HG03457 (cell line): ENCODE results near the gene ACOT11.
"Not testable (repeated sequence)": the region's sequence is repeated elsewhere in the genome, so short reads cannot be mapped to it uniquely, and the experiment has no call there.

Source experiments
- ATAC-seq: cut with Tn5 transposase; IDR thresholded peaks from one replicate; pipeline ENCODE4 v1.9.1; 2021; ENCODE audit warnings: moderate number of reproducible peaks; ENCODE audit not compliant: unreplicated experiment

ACOT11 gene

DNA sequence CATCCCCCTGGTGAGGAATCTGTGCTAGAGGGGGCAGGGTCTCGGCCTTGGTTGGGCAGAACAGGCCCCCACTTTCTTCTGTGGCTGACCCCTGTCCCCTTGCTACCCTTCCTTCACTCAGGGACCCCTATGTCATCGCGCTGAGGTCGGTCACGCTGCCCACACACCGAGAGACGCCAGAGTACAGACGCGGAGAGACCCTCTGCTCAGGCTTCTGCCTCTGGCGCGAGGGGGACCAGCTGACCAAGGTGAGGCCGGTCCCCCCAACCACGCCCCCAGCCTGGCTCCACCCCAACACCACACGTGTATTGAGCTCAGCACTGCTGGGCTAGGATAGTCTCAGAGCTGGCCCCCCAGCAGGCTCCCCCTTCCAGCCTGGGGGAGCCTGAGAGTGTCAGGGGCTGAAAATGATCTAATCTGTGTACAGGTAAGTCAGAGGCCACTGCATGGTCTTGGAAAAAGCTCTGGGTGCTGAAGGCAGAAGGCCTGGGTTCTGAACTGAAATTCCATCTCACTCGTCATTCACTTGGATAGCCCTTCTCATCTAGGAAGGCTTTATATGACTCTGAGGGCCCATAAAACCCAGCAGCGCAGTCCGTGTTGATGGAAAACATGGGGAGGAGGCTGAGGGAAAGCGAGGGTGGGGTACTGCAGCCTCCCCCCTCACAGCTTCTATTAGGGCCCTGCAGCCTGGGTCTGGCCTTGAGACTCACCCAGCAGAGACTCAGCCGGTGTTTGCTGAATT lies 60.0 kb downstream of the ACOT11 start:
- ATAC-seq = no peak

- no peak for ATAC-seq
Measured at GRCh38 chr1:54608566-54609230, 60.7 kb downstream of the ACOT11 start.

DNA sequence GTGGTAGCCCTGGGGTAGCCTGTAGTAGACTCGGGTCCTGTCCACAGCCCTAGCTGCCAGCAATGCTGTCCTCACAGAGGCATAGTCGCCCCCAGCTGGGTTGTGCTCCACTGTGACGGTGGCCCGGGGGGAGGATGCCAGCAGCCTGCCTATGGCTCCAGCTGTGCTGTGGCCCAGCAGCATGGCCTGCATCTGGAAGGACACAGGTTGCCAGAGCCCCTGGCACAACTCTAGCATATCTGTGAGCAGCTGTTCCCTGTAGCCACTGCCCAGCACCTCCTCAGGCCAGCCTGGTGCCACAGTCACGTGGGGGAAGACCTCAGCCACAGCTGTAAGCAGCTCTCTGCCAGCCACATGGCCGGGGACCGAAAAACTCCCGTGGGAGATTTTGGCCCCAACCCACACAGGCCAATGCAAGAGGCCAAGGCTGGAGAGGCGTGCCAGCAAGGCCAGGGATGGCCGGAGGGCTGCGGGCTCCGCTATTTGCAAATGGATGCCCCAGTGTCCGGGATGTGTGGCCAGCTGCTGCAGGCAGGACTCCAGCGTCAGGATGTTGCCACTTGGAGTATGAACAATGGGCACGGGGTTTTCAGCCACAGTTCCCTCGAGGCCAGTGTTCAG lies 61.4 kb downstream of the ACOT11 start:
- no peak for ATAC-seq

GRCh38 chr1:54610048-54610447 lies 62.0 kb downstream of the ACOT11 start:
- ATAC-seq = no peak

DNA sequence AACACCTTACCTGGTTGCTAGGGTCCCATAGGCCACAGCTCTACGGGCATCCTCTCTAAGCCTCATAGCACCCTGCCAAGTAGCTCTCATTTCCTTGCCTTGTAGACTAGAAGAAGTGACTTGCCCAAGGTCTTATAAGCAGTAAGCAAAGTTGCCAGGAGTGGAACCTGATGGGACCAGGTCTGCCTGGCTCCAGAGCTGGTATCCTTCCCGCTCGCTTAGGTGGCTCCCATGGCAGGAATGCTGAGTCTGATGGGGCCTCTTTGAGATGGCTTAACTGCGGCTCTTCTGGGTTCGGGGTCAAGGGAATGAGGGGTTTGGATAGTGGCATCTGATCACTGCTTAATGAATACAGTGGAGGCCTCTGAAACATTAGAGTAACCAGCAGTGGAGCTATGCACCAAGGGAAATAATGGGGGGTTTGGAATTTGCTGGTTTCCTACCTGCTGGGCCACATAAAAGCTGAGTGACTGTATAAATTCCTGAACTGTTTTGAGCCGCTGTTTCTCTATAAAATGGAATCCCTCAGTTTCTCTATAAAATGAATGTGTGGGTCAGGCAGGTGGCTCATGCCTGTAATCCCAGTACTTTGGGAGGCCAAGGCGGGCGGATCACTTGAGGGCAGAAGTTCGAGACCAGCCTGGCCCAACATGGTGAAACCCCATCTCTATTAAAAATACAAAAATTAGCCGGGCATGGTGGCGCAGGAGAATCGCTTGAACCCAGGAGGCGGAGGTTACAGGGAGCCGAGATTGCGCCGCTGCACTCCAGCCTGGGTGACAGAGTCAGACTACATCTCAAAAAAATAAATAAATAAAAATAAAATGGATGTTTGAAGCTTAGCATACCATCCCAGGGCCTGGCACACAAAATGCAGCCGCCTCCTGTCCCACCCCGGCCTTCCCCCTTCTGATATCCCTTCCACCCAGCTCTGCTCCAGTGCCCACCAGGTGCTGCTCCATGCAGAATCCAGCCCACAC lies 62.9 kb downstream of the ACOT11 start:
- ATAC-seq = no peak

GRCh38 chr1:54611621-54612020 lies 63.6 kb downstream of the ACOT11 start:
- ATAC-seq = no peak

- no peak for ATAC-seq
Measured at GRCh38 chr1:54614024-54614423, 66.0 kb downstream of the ACOT11 start.

DNA sequence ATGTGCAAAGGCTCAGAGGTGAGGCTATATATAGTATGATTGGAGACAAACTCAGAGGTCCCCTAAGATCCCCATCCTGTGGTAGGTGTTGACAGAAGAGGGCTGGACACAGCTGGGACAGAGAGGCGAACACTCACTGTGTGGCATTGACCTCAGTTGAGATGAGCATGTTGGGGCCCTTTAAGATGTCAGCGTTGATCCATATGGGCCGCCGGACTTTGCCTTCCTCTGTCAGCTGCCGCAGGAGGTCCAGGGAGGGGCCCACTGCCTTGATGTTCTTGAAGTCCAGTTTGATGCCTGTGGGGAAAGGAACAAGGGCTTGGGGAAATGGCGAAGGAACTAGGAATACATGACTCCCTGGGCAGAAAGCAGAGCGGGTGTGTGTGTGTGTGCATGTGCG lies 66.5 kb downstream of the ACOT11 start:
- ATAC-seq = no peak

DNA sequence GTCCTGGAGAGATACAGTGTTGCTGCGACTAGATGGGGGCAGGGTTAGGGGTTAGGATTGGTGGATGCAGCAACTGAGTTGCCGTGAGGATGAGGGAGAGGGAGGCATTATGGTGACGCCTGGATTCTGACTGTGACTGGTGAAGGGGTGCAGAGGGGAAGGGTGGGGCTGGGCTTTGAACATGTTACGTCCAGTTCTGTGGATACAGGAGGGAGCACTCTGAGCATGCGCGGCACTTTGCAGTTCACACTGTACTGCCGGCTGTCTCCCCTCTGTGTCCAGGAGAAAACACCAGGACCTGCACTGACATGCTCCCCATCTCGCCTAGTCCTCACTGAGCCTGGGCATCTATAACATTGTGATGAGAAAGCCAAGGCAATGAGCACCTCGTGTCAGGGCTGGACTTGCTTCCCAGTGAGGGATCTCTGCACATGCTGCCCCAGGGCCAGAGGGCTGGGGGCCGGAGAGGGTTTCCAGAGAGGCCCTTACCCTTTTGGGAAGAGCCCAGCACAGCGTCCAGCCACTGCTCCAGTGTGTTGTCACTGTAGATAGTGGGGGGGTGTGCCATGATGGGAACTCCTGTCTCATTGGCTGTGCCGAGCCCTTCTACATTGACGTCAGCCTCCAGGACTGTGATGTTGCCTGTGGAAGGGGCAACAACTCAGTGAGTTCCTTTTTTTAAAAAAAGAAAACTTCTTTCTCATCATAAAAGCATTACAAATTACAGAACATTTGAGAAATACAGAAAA lies 67.7 kb downstream of the ACOT11 start:
- ATAC-seq = no peak

GRCh38 chr1:54619749-54620148 lies 71.7 kb downstream of the ACOT11 start:
- no peak for ATAC-seq

DNA sequence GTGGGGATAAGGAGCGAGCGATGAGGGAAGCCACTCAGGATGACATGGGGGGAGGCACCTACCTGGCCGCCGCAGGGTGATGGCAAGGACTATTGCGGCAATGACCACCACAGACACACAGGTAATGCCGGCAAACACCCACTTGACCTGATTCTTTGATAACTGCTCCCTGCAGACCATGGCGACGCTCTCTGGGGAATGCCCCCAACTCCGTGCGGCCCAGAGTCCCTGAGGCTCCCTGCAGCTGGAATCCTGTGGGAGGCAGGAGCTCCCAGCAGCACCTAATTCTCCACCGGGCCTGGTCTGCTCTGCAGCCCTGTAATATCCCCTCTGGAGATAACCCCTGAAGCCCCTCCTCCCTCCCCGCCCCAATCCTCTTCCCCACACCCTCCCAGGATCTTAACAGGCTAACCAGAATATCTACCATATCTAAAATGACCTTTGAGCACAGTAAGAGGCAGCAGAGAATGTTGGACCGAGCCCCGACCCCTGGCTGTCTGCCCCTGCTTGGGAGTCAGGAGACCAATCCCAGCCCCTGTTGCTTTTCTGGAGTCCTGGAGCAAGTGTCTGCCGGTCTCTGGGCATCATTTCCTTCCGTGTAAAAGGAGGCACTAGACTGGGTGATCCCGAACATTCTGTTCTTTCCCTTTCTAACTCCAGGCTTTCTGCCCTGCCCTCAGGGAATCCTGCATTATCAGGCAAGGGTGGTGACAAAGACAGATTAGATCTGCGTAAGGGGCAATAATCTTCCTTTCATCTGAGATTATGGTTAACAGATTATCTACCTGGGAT lies 75.4 kb downstream of the ACOT11 start, which contains the start of gene FAM151A:
FAM151A (minus strand) TSS at position 310 of the 792 bp plus-strand sequence; CDS start at position 180, 130 bp downstream.
- no peak for ATAC-seq

GRCh38 chr1:54624466-54625464 lies 76.7 kb downstream of the ACOT11 start:
- ATAC-seq = no peak

DNA sequence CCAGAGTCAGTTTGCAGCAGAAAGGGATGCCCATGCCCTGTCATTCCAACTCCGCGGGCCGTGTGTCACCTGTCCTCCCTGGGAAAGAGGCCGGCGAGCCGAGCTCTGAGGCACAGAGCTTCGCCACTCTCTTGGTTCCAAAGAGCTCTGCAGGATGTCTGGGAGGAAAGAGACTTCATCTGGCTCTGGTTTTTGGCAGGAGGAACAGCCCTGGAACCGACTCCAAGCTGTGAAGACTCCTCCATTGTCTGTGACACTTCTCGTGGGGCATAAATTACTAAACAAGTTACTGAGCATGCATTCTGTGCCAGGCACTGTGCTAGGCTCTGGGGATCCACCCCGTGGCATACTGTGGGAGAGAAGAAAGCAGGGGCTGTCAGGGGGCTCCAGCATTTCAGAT lies 79.2 kb downstream of the ACOT11 start:
- ATAC-seq = no peak

DNA sequence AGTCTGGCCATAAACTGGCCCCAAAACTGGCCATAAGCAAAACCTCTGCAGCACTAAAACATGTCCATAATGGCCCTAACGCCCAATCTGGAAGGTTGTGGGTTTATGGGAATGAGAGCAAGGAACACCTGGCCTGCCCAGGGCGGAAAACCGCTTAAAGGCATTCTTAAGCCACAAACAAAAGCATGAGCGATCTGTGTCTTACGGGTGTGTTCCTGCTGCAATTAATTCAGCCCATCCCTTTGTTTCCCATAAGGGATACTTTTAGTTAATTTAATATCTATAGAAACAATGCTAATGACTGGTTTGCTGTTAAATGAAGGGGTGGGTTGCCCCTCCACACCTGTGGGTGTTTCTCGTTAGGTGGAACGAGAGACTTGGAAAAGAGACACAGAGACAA lies 87.8 kb downstream of the ACOT11 start:
- ATAC-seq = not testable (repeated sequence)

DNA sequence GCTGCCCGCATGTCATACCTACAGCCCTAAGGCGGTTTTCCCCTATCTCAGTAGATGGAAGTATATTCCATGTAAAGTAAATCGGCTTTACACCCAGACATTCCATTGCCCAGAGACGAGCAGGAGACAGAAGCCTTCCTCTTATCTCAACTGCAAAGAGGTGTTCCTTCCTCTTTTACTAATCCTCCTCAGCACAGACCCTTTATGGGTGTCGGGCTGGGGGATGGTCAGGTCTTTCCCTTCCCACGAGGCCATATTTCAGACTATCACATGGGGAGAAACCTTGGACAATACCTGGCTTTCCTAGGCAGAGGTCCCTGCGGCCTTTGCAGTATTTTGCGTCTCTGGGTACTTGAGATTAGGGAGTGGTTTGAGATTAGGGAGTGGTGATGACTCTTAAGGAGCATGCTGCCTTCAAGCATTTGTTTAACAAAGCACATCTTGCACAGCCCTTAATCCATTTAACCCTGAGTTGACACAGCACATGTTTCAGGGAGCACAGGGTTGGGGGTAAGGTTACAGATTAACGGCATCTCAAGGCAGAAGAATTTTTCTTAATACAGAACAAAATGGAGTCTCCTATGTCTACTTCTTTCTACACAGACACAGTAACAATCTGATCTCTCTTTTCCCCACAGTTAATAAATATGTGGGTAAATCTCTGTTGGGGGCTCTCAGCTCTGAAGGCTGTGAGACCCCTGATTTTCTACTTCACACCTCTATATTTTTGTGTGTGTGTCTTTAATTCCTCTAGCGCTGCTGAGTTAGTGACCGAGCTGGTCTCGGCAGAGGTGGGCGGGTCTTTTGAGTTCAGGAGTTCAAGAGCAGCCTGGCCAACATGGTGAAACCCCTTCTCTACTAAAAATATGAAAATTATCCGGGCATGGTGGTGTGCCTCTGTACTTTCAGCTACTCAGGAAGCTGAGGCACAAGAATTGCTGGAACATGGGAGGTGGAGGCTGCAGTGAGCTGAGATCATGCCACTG lies 88.7 kb downstream of the ACOT11 start:
- not testable (repeated sequence) for ATAC-seq

GRCh38 chr1:54640361-54640760 lies 92.3 kb downstream of the ACOT11 start:
- no peak for ATAC-seq
